Measurements from ENCODE around the gene FBXO44.

The FBXO44 gene

GRCh38 chr1:11708554-11709350, 54.1 kb downstream of the FBXO44 start:
- DNase-seq (ENCODE audit: low spot score): no peak

- DNase-seq (ENCODE audit: low spot score): no peak
Observed at GRCh38 chr1:11711490-11711889, 56.8 kb downstream of the FBXO44 start.

GRCh38 chr1:11712285-11712684, 57.6 kb downstream of the FBXO44 start:
- DNase-seq (ENCODE audit: low spot score): no peak
